GM11168 (cell line): Measurements from ENCODE around the gene DELE1.

Source experiments
- in situ Hi-C: fragments of 300-500 bp; cut with MboI; formaldehyde crosslinking; loops from one replicate; pipeline ENCODE4 v1.12.0; 2022; ENCODE audit warnings: low sequenced_read_pairs; ENCODE audit not compliant: unreplicated experiment

The DELE1 gene

GRCh38 chr5:141978389-141978788, 54.7 kb downstream of the DELE1 start:
- in situ Hi-C loops: no loop called here

DNA sequence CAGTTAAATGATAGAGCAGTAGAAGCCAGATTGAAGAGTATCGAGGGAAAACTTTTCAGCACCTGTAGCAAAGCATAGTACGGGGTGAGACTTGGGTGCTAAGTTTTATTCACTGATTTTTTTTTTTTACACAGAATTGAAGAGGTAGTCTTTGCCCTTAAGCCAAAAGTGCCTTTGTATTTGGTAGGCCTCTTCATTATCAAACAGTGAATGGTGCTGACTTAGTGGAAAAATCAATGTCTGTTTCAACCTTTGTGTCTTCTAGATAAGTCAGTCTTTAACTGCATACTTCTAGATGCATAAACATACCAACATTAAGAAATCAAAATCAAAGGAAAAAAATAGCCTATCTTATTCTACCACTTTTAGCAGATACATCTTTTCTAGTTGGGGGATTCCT, 59.0 kb downstream of the DELE1 start:
- in situ Hi-C loops: no loop called here

DNA sequence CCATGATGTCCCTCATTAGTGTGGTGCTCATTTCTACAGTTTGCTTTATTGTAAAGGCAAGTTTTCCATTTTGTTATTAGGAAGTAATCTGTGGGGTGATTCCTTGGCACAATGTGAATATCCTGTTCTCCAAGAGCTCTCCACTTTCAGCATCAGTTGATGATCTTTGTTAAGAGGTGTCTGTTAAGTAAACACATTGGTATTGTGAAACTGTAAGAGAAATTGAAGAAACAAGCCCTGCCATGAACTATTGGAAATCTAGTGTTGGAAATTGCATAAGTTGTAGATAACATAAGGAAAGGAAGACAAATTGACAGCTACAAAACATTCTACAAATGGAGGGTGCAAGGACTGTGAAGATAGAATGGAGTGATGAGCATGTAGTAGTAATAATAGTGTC, 62.4 kb downstream of the DELE1 start:
- in situ Hi-C loops: no loop called here

GRCh38 chr5:141989720-141990119, 66.0 kb downstream of the DELE1 start:
- in situ Hi-C loops: loop anchor here (10.0 kb wide), 1 partner anchor 155 kb away; no protein-coding TSS in a partner anchor
